H1 (cell line): ENCODE measurements around the gene PIGT. TPM values are rescaled to one million over a fixed set of nuclear protein-coding genes. Genes with fewer than 3 reads are reported as not detected.

ENCODE experiments used
- CTCF ChIA-PET: fragments of 300-600 bp; sonication (Branson Sonifier 250); formaldehyde crosslinking; loops from one replicate; lab custom pipeline; 2021; ENCODE audit not compliant: partially characterized antibody; lab: Charles Lee
- POLR2A ChIA-PET: fragments of 300-600 bp; sonication (Branson Sonifier 250); formaldehyde crosslinking; loops from one replicate; lab custom pipeline; 2021; ENCODE audit warnings: inconsistent platforms; ENCODE audit not compliant: partially characterized antibody; lab: Charles Lee
- DNase-seq, 2 experiments: peaks; one replicate each; pipeline versions ENCODE4 v3.0.0 to v3.0.0-alpha.2; 2010 to 2022; ENCODE audit warnings: low spot score in 2 of 2, low read depth in 1 of 2, mixed read lengths in 1 of 2
- FAIRE-seq: peaks from 2 replicates; lab custom pipeline; 2011; peaks lifted over from hg19 to GRCh38; lab: Jason Lieb, UNC
- H2AFZ ChIP-seq: 2 replicates; pipeline ENCODE4 v1.8.1; 2012; ENCODE audit warnings: low read length, inconsistent platforms
- H2AK5ac ChIP-seq: 2 replicates; pipeline ENCODE4 v1.6.1; 2013; ENCODE audit warnings: low read depth, low read length
- H2BK120ac ChIP-seq: replicated peaks from 2 replicates; pipeline ENCODE3; 2013; ENCODE audit warnings: low read depth, low read length, inconsistent platforms
- H2BK12ac ChIP-seq: 2 replicates; pipeline ENCODE4 v1.6.1; 2013; ENCODE audit warnings: low read depth, low read length
- H2BK15ac ChIP-seq: 2 replicates; pipeline ENCODE4 v1.6.1; 2013; ENCODE audit warnings: low read length
- H2BK20ac ChIP-seq: 2 replicates; pipeline ENCODE4 v1.6.1; 2013; ENCODE audit warnings: low read length
- H2BK5ac ChIP-seq: 2 replicates; pipeline ENCODE4 v1.6.1; 2013; ENCODE audit warnings: low read depth, low read length
- H3K14ac ChIP-seq: 2 replicates; pipeline ENCODE4 v1.6.1; 2013; ENCODE audit warnings: inconsistent platforms; ENCODE audit not compliant: insufficient read length
- H3K18ac ChIP-seq: 2 replicates; pipeline ENCODE4 v1.6.1; 2013; ENCODE audit warnings: low read length; ENCODE audit errors: extremely low read depth
- H3K23ac ChIP-seq: 2 replicates; pipeline ENCODE4 v1.6.1; 2013; ENCODE audit warnings: inconsistent platforms; ENCODE audit not compliant: insufficient read length
- H3K23me2 ChIP-seq: 2 replicates; pipeline ENCODE4 v1.6.1; 2013; ENCODE audit warnings: low read depth, low read length
- H3K27ac ChIP-seq: 2 replicates; pipeline ENCODE4 v1.6.1; 2011; ENCODE audit warnings: low read depth, low read length, inconsistent platforms
- H3K27me3 ChIP-seq, 4 experiments: replicated peaks in 1 of 4; 1 replicate in 1 of 4; 2 replicates in 3 of 4; pipeline versions ENCODE4 v1.6.1 to v1.8.1; 2011 to 2013; ENCODE audit warnings: low read length in 3 of 4, mild to moderate bottlenecking in 3 of 4, inconsistent platforms in 2 of 4, mixed read lengths in 2 of 4, moderate library complexity in 1 of 4; ENCODE audit not compliant: control insufficient read depth in 3 of 4, insufficient read depth in 3 of 4; ENCODE audit errors: extremely low read depth in 1 of 4
- H3K36me3 ChIP-seq, 4 experiments: 2 replicates each; pipeline versions ENCODE4 v1.6.1 to v1.8.1; 2011 to 2013; ENCODE audit warnings: mild to moderate bottlenecking in 4 of 4, low read length in 3 of 4, moderate library complexity in 2 of 4, control low read depth in 1 of 4, inconsistent platforms in 1 of 4; ENCODE audit not compliant: insufficient read depth in 4 of 4, control insufficient read depth in 2 of 4
- H3K4ac ChIP-seq: replicated peaks from 2 replicates; pipeline ENCODE3; 2013; ENCODE audit warnings: low read length, low read depth, mixed read lengths, inconsistent platforms; ENCODE audit not compliant: insufficient read length
- H3K4me1 ChIP-seq, 4 experiments: replicated peaks in 1 of 4; 1 replicate in 1 of 4; 2 replicates in 3 of 4; pipeline versions ENCODE4 v1.6.1 to v1.8.1; 2011 to 2013; ENCODE audit warnings: low read length in 3 of 4, inconsistent platforms in 2 of 4, mixed read lengths in 1 of 4; ENCODE audit not compliant: insufficient read depth in 4 of 4, control insufficient read depth in 3 of 4
- H3K4me2 ChIP-seq, 2 experiments: 2 replicates each; pipeline versions ENCODE4 v1.6.1 to v1.8.1; 2011 to 2013; ENCODE audit warnings: low read depth in 2 of 2, low read length in 2 of 2, control low read depth in 1 of 2, inconsistent platforms in 1 of 2, mild to moderate bottlenecking in 1 of 2; ENCODE audit not compliant: insufficient read depth in 1 of 2
- H3K4me3 ChIP-seq, 4 experiments: fragments of 200-600, 300-600 bp in 1 of 4; sonication (generic), shearing (Covaris generic), sonication (Bioruptor Twin) in 1 of 4; 2 replicates each; pipeline versions ENCODE4 v1.5.1 to v1.8.1; 2011 to 2016; ENCODE audit warnings: low read length in 4 of 4, low read depth in 3 of 4, control low read depth in 2 of 4, inconsistent platforms in 2 of 4, mild to moderate bottlenecking in 2 of 4, mixed read lengths in 1 of 4, moderate library complexity in 1 of 4; ENCODE audit not compliant: insufficient read depth in 2 of 4; ENCODE audit errors: extremely low read depth in 1 of 4
- H3K56ac ChIP-seq: replicated peaks from 2 replicates; pipeline ENCODE3; 2013; ENCODE audit warnings: low read depth, mild to moderate bottlenecking, mixed read lengths, low read length, inconsistent platforms; ENCODE audit not compliant: insufficient read length
- H3K79me1 ChIP-seq: 2 replicates; pipeline ENCODE4 v1.6.1; 2013; ENCODE audit warnings: low read depth, low read length, control low read depth
- H3K79me2 ChIP-seq, 2 experiments: 2 replicates each; pipeline versions ENCODE4 v1.6.1 to v1.8.1; 2012 to 2013; ENCODE audit warnings: low read length in 2 of 2, mild to moderate bottlenecking in 2 of 2, inconsistent platforms in 1 of 2; ENCODE audit not compliant: insufficient read depth in 2 of 2, control insufficient read depth in 1 of 2
- H3K9ac ChIP-seq, 4 experiments: replicated peaks in 1 of 4; 1 replicate in 1 of 4; 2 replicates in 3 of 4; pipeline versions ENCODE4 v1.6.1 to v1.8.1; 2011 to 2013; ENCODE audit warnings: low read depth in 3 of 4, low read length in 3 of 4, control low read depth in 2 of 4, mild to moderate bottlenecking in 2 of 4, moderate library complexity in 2 of 4, inconsistent platforms in 1 of 4; ENCODE audit errors: extremely low read depth in 1 of 4
- H3K9me3 ChIP-seq, 2 experiments: 2 replicates each; pipeline versions ENCODE4 v1.6.1 to v1.8.1; 2012 to 2013; ENCODE audit warnings: mild to moderate bottlenecking in 2 of 2, moderate library complexity in 2 of 2, control low read depth in 1 of 2, inconsistent platforms in 1 of 2, low read depth in 1 of 2, low read length in 1 of 2, mixed read lengths in 1 of 2; ENCODE audit not compliant: insufficient read depth in 2 of 2
- H4K20me1 ChIP-seq, 2 experiments: replicated peaks in 1 of 2; 2 replicates each; pipeline versions ENCODE3 to v1.8.1; 2011 to 2013; ENCODE audit warnings: inconsistent platforms in 2 of 2, low read length in 2 of 2, mild to moderate bottlenecking in 1 of 2; ENCODE audit not compliant: insufficient read depth in 2 of 2, control insufficient read depth in 1 of 2
- H4K5ac ChIP-seq: 2 replicates; pipeline ENCODE4 v1.6.1; 2013; ENCODE audit warnings: low read length, low read depth, mixed read lengths, inconsistent platforms; ENCODE audit not compliant: insufficient read length
- H4K8ac ChIP-seq: 2 replicates; pipeline ENCODE4 v1.8.0; 2013; ENCODE audit warnings: mild to moderate bottlenecking, moderate library complexity, low read length, inconsistent platforms; ENCODE audit not compliant: insufficient read depth; ENCODE audit errors: extremely low read depth
- H4K91ac ChIP-seq: replicated peaks from 2 replicates; pipeline ENCODE3; 2013; ENCODE audit warnings: low read length, mixed read lengths, inconsistent platforms; ENCODE audit not compliant: insufficient read length
- EP300 ChIP-seq, 2 experiments: IDR thresholded peaks; 1 replicate in 1 of 2; 2 replicates in 1 of 2; pipeline ENCODE4 v1.6.1; 2011 to 2012; ENCODE audit warnings: low read depth in 2 of 2, low read length in 2 of 2, mild to moderate bottlenecking in 2 of 2, borderline replicate concordance in 1 of 2, inconsistent platforms in 1 of 2, moderate library complexity in 1 of 2
- WGBS, 2 experiments: shearing (Covaris generic) in 1 of 2; methylation state at CpG; one replicate each; pipeline versions ENCODE4 v1.1.6 to v1.1.7; 2013 to 2015; ENCODE audit warnings: low lambda C conversion rate in 2 of 2, mixed read lengths in 2 of 2, inconsistent platforms in 1 of 2, low coverage in 1 of 2, missing lambda C conversion rate in 1 of 2; ENCODE audit not compliant: insufficient replicate concordance in 2 of 2, insufficient coverage in 1 of 2, insufficient read length in 1 of 2; ENCODE audit errors: extremely low coverage in 1 of 2, missing lambda C conversion rate in 1 of 2; 5-methylcytosine and 5-hydroxymethylcytosine counted together
- polyA plus RNA-seq, 7 experiments: library from polyadenylated mRNA; depleted of rRNA in 3 of 7; stranded (reverse) in 5 of 7; unstranded in 2 of 7; fragments of >200 nt in 5 of 7; fragments of 200-250 nt in 2 of 7; gene quantifications; 1 replicate in 5 of 7; 2 replicates in 1 of 7; 4 replicates in 1 of 7; pipeline versions ENCODE4 v1.2.1 to v1.2.3, GENCODE V29; 2011 to 2013; ENCODE audit warnings: missing spikeins in 2 of 7, mixed read lengths in 2 of 7
- total RNA-seq: library from RNA; stranded (reverse); fragmentation: NEBNext Ultra II Directional; extraction: Animal tissue kit (Norgen Biotek cat#: 25700); gene quantifications from 2 replicates; pipeline ENCODE4 v1.2.1, GENCODE V29; 2021

PIGT gene
- total and polyA plus RNA-seq, 2 of the 8 experiments (the other 6 are each of a cell fraction or from before 2014, with no cell fraction given) = 66.0 to 89.7 TPM

DNA sequence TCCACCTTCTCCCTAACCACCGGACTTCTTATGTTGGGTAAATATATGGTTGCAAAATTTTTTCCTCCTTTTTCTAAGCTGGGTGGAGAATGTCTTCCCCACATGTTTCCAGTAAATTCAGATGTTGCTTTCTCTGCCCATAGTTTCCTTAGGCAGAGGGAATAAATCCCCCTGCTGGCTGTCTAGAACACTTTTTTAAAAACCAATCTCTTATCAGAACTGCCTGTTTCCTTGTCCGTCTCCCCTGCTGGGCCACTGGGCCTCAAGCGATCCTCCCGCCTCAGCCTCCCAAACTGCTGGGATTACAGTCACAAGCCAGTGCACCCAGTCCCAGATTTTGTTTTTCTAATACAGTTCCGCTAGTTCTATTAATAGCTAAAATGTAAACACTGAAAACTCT lies 43.7 kb downstream of the PIGT start:
- DNase-seq (no peak), FAIRE-seq (no peak)
- H3K36me3 ChIP-seq = no peaks in the 10 kb centered on the region
- H3K27ac ChIP-seq = no peak overlapping the region
- H2BK120ac ChIP-seq = no peak overlapping the region
- H4K91ac ChIP-seq = no peak overlapping the region
- H3K9ac ChIP-seq = no peak overlapping the region
- POLR2A ChIA-PET = no interaction called here
- no peaks in the 10 kb centered on the region for H3K9me3 ChIP-seq
- no peak overlapping the region for H2AFZ ChIP-seq
- H3K79me1 ChIP-seq = no peaks in the 10 kb centered on the region
- H4K5ac ChIP-seq = no peak overlapping the region
- no peaks in the 10 kb centered on the region for H3K23me2 ChIP-seq
- H3K4me3 ChIP-seq = no peak overlapping the region
- no peak overlapping the region for H3K4me2 ChIP-seq
- no peak overlapping the region for H3K18ac ChIP-seq
- no peak overlapping the region for H3K4ac ChIP-seq
- no peak overlapping the region for H3K14ac ChIP-seq
- CTCF ChIA-PET = interaction anchor here (0.7 to 18.5 kb wide), 12 partner anchors 8 to 312 kb away, joined by 3 to 317 read pairs (median 5); partner anchors contain the start of genes WFDC2 and WFDC6
- no peak overlapping the region for H2BK12ac ChIP-seq
- no peak overlapping the region for H2BK5ac ChIP-seq
- no peak overlapping the region for H3K23ac ChIP-seq
- no peak overlapping the region for H4K8ac ChIP-seq
- H3K79me2 ChIP-seq = no peaks in the 10 kb centered on the region
- H2BK20ac ChIP-seq = no peak overlapping the region
- no peaks in the 10 kb centered on the region for H4K20me1 ChIP-seq
- 85% methylated on average over 5 of the region's 5 CpGs; no CpG with 5 or more reads in 1 of the 2 experiments for WGBS, 2 experiments
- no peak overlapping the region for H2AK5ac ChIP-seq
- H3K27me3 ChIP-seq = no peaks in the 10 kb centered on the region
- H3K56ac ChIP-seq = no peak overlapping the region
- no peak overlapping the region for H2BK15ac ChIP-seq
- no peaks in the 10 kb centered on the region for H3K4me1 ChIP-seq
- no peak for TF ChIP-seq EP300 (IDR thresholded peaks at IDR 0.05; ENCODE audit: borderline replicate concordance in 1 of 2, low read depth in 2 of 2, low read length in 2 of 2)
